ENCODE measurements around the gene DIPK1C.

- no peak for TF ChIP-seq PPARA (CRISPR knock-in tag; IDR thresholded peaks at IDR 0.05; ENCODE audit: borderline replicate concordance)
- no peak for TF ChIP-seq TSHZ2 (CRISPR knock-in tag; IDR thresholded peaks at IDR 0.05)
- TF ChIP-seq PATZ1 (CRISPR knock-in tag; IDR thresholded peaks at IDR 0.05; ENCODE audit: borderline replicate concordance): no peak
- no peak for TF ChIP-seq TCF4 (CRISPR knock-in tag; IDR thresholded peaks at IDR 0.05; ENCODE audit: borderline replicate concordance)
- no peak for TF ChIP-seq ZC3H10 (CRISPR knock-in tag; IDR thresholded peaks at IDR 0.05)
- no peak for TF ChIP-seq CSRNP3 (CRISPR knock-in tag; IDR thresholded peaks at IDR 0.05)
- no peak for TF ChIP-seq POU6F1 (CRISPR knock-in tag; IDR thresholded peaks at IDR 0.05; ENCODE audit: borderline replicate concordance, low read depth)
- no peak for TF ChIP-seq ZFP3 (CRISPR knock-in tag; IDR thresholded peaks at IDR 0.05)
- no peak for TF ChIP-seq CSDC2 (CRISPR knock-in tag; IDR thresholded peaks at IDR 0.05)
- TF ChIP-seq BACH2 (CRISPR knock-in tag; IDR thresholded peaks at IDR 0.05; ENCODE audit: borderline replicate concordance): no peak
- no peak for TF ChIP-seq TOX (CRISPR knock-in tag; IDR thresholded peaks at IDR 0.05; ENCODE audit: borderline replicate concordance)
Observed at GRCh38 chr18:74482697-74483096, 25.6 kb upstream of the DIPK1C start.
